ENCODE results near the gene ADCK2.
"Not testable (repeated sequence)": the region's sequence is repeated elsewhere in the genome, so short reads cannot be mapped to it uniquely, and the experiment has no call there.

ADCK2 gene

DNA sequence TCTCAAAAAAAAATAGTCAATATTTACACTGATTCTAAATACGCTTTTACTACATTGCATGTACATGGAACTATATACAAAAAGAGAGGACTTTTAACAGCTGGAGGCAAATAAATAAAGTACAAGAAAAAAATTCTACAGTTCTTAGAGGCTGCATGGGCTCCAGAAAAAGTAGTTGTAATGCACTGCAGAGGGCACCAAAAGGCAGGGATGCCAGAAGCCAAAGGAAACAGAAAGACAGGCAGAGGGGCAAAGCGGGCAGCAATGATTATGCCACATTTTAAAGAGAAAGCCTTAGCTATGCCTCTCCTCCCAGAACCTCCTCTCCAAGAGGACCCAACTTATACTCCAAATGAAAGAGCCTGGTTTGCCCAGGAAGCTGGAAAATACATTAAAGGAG lies 11.6 kb upstream of the ADCK2 start:
- Histone ChIP-seq H3K4me3 (replicated peaks; ENCODE audit: insufficient read depth, low read length) (no peak overlapping the region), H3K27me3 (ENCODE audit: insufficient read depth, poor library complexity, severe bottlenecking) (no peaks in the 10 kb centered on the region), H3K27ac (replicated peaks) (no peak overlapping the region)
- DNase-seq (ENCODE audit: low read depth in 1 of 2, low spot score in 1 of 2) = no peak
- TF ChIP-seq, protein P1, sequence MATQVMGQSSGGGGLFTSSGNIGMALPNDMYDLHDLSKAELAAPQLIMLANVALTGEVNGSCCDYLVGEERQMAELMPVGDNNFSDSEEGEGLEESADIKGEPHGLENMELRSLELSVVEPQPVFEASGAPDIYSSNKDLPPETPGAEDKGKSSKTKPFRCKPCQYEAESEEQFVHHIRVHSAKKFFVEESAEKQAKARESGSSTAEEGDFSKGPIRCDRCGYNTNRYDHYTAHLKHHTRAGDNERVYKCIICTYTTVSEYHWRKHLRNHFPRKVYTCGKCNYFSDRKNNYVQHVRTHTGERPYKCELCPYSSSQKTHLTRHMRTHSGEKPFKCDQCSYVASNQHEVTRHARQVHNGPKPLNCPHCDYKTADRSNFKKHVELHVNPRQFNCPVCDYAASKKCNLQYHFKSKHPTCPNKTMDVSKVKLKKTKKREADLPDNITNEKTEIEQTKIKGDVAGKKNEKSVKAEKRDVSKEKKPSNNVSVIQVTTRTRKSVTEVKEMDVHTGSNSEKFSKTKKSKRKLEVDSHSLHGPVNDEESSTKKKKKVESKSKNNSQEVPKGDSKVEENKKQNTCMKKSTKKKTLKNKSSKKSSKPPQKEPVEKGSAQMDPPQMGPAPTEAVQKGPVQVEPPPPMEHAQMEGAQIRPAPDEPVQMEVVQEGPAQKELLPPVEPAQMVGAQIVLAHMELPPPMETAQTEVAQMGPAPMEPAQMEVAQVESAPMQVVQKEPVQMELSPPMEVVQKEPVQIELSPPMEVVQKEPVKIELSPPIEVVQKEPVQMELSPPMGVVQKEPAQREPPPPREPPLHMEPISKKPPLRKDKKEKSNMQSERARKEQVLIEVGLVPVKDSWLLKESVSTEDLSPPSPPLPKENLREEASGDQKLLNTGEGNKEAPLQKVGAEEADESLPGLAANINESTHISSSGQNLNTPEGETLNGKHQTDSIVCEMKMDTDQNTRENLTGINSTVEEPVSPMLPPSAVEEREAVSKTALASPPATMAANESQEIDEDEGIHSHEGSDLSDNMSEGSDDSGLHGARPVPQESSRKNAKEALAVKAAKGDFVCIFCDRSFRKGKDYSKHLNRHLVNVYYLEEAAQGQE (IDR thresholded peaks at IDR 0.05; ENCODE audit: insufficient replicate concordance, low read depth) = no peak
- no peak for TF ChIP-seq POLR2AphosphoS5 (IDR thresholded peaks at IDR 0.05; ENCODE audit: low read depth)

DNA sequence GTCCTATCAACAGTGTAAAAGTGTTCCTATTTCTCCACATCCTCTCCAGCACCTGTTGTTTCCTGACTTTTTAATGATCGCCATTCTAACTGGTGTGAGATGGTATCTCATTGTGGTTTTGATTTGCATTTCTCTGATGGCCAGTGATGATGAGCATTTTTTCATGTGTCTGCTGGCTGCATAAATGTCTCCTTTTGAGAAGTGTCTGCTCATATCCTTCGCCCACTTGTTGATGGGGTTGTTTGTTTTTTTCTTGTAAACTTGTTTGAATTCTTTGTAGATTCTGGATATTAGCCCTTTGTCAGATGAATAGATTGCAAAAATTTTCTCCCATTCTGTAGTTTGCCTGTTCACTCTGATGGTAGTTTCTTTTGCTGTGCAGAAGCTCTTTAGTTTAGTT lies 9.8 kb upstream of the ADCK2 start:
- not testable (repeated sequence) for H3K27me3 ChIP-seq (ENCODE audit: insufficient read depth, poor library complexity, severe bottlenecking); H3K27ac ChIP-seq (replicated peaks); DNase-seq (ENCODE audit: low read depth in 1 of 2, low spot score in 1 of 2); H3K4me3 ChIP-seq (replicated peaks; ENCODE audit: insufficient read depth, low read length)

DNA sequence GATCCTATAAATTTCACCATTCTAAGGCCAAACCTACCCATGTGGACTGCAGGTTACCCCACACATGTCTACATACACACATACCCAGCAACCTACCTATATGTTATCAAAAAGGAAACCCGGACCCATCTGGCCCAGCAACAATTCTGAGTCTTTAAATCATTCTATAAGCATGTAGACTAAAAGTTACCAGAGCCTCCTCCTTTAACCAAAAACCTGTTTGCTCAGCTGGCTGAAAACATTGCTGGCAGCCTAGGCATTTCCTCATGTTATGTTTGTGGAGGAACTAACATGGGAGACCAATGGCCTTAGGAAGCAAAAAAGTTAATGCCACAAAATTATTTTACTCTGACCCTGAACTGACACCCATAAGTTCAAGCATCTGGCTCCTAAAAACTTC lies 5.3 kb upstream of the ADCK2 start:
- Histone ChIP-seq H3K4me3 (replicated peaks; ENCODE audit: insufficient read depth, low read length) (no peak overlapping the region), H3K27ac (replicated peaks) (no peak overlapping the region), H3K27me3 (ENCODE audit: insufficient read depth, poor library complexity, severe bottlenecking) (no peaks in the 10 kb centered on the region)
- no peak for DNase-seq (ENCODE audit: low read depth in 1 of 2, low spot score in 1 of 2)
- TF ChIP-seq POLR2AphosphoS5 (IDR thresholded peaks at IDR 0.05; ENCODE audit: low read depth) = no peak
- TF ChIP-seq, protein P1 (IDR thresholded peaks at IDR 0.05; ENCODE audit: insufficient replicate concordance, low read depth) = no peak
- TF ChIP-seq GABPA (IDR thresholded peaks at IDR 0.05; ENCODE audit: low read depth) = no peak
- TF ChIP-seq, protein P2, sequence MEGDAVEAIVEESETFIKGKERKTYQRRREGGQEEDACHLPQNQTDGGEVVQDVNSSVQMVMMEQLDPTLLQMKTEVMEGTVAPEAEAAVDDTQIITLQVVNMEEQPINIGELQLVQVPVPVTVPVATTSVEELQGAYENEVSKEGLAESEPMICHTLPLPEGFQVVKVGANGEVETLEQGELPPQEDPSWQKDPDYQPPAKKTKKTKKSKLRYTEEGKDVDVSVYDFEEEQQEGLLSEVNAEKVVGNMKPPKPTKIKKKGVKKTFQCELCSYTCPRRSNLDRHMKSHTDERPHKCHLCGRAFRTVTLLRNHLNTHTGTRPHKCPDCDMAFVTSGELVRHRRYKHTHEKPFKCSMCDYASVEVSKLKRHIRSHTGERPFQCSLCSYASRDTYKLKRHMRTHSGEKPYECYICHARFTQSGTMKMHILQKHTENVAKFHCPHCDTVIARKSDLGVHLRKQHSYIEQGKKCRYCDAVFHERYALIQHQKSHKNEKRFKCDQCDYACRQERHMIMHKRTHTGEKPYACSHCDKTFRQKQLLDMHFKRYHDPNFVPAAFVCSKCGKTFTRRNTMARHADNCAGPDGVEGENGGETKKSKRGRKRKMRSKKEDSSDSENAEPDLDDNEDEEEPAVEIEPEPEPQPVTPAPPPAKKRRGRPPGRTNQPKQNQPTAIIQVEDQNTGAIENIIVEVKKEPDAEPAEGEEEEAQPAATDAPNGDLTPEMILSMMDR (IDR thresholded peaks at IDR 0.05; ENCODE audit: insufficient read depth, low read length) = no peak
- no peak for TF ChIP-seq SPI1 (IDR thresholded peaks at IDR 0.05; ENCODE audit: borderline replicate concordance, low read depth)

DNA sequence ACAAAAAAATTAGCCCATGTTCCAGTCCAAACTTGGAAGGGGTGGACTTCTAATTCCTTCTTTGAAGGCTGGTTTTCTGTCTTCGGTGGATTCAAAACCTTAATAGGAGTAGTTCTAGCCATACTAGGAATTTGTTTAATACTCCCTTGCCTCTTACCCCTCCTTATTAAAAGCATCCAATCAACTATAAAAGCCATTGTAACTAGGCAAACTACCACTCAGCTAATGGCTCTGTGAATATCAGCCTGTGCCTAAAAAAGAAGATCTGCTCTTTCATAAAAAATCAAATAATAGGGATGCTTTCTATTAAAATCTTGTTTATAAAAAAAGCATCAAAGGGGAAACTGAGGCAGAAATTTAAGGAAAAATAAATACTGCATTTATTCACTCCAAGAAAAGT lies 4.1 kb upstream of the ADCK2 start:
- H3K4me3 ChIP-seq (replicated peaks; ENCODE audit: insufficient read depth, low read length) = no peak overlapping the region
- H3K27ac ChIP-seq (replicated peaks) = no peak overlapping the region
- no peaks in the 10 kb centered on the region for H3K27me3 ChIP-seq (ENCODE audit: insufficient read depth, poor library complexity, severe bottlenecking)
- DNase-seq (ENCODE audit: low read depth in 1 of 2, low spot score in 1 of 2) = no peak
- TF ChIP-seq, protein P1 (IDR thresholded peaks at IDR 0.05; ENCODE audit: insufficient replicate concordance, low read depth) = no peak
- TF ChIP-seq SPI1 (IDR thresholded peaks at IDR 0.05; ENCODE audit: borderline replicate concordance, low read depth) (no peak), POLR2AphosphoS5 (IDR thresholded peaks at IDR 0.05; ENCODE audit: low read depth) (no peak), GABPA (IDR thresholded peaks at IDR 0.05; ENCODE audit: low read depth) (no peak)
- TF ChIP-seq, protein P2 (IDR thresholded peaks at IDR 0.05; ENCODE audit: insufficient read depth, low read length) = no peak
